H1 (cell line): ENCODE results near the gene ZNF211. TPM values are rescaled to one million over a fixed set of nuclear protein-coding genes. Genes with fewer than 3 reads are reported as not detected.

Source experiments
- CTCF ChIA-PET: fragments of 300-600 bp; sonication (Branson Sonifier 250); formaldehyde crosslinking; loops from one replicate; lab custom pipeline; 2021; ENCODE audit not compliant: partially characterized antibody; lab: Charles Lee
- POLR2A ChIA-PET: fragments of 300-600 bp; sonication (Branson Sonifier 250); formaldehyde crosslinking; loops from one replicate; lab custom pipeline; 2021; ENCODE audit warnings: inconsistent platforms; ENCODE audit not compliant: partially characterized antibody; lab: Charles Lee
- DNase-seq, 2 experiments: peaks; one replicate each; pipeline versions ENCODE4 v3.0.0 to v3.0.0-alpha.2; 2010 to 2022; ENCODE audit warnings: low spot score in 2 of 2, low read depth in 1 of 2, mixed read lengths in 1 of 2
- FAIRE-seq: peaks from 2 replicates; lab custom pipeline; 2011; peaks lifted over from hg19 to GRCh38; lab: Jason Lieb, UNC
- H2AFZ ChIP-seq: 2 replicates; pipeline ENCODE4 v1.8.1; 2012; ENCODE audit warnings: low read length, inconsistent platforms
- H2AK5ac ChIP-seq: 2 replicates; pipeline ENCODE4 v1.6.1; 2013; ENCODE audit warnings: low read depth, low read length
- H2BK120ac ChIP-seq: replicated peaks from 2 replicates; pipeline ENCODE3; 2013; ENCODE audit warnings: low read depth, low read length, inconsistent platforms
- H2BK12ac ChIP-seq: 2 replicates; pipeline ENCODE4 v1.6.1; 2013; ENCODE audit warnings: low read depth, low read length
- H2BK15ac ChIP-seq: 2 replicates; pipeline ENCODE4 v1.6.1; 2013; ENCODE audit warnings: low read length
- H2BK20ac ChIP-seq: 2 replicates; pipeline ENCODE4 v1.6.1; 2013; ENCODE audit warnings: low read length
- H2BK5ac ChIP-seq: 2 replicates; pipeline ENCODE4 v1.6.1; 2013; ENCODE audit warnings: low read depth, low read length
- H3K14ac ChIP-seq: 2 replicates; pipeline ENCODE4 v1.6.1; 2013; ENCODE audit warnings: inconsistent platforms; ENCODE audit not compliant: insufficient read length
- H3K18ac ChIP-seq: 2 replicates; pipeline ENCODE4 v1.6.1; 2013; ENCODE audit warnings: low read length; ENCODE audit errors: extremely low read depth
- H3K23ac ChIP-seq: 2 replicates; pipeline ENCODE4 v1.6.1; 2013; ENCODE audit warnings: inconsistent platforms; ENCODE audit not compliant: insufficient read length
- H3K23me2 ChIP-seq: 2 replicates; pipeline ENCODE4 v1.6.1; 2013; ENCODE audit warnings: low read depth, low read length
- H3K27ac ChIP-seq: 2 replicates; pipeline ENCODE4 v1.6.1; 2011; ENCODE audit warnings: low read depth, low read length, inconsistent platforms
- H3K27me3 ChIP-seq, 4 experiments: replicated peaks in 1 of 4; 1 replicate in 1 of 4; 2 replicates in 3 of 4; pipeline versions ENCODE4 v1.6.1 to v1.8.1; 2011 to 2013; ENCODE audit warnings: low read length in 3 of 4, mild to moderate bottlenecking in 3 of 4, inconsistent platforms in 2 of 4, mixed read lengths in 2 of 4, moderate library complexity in 1 of 4; ENCODE audit not compliant: control insufficient read depth in 3 of 4, insufficient read depth in 3 of 4; ENCODE audit errors: extremely low read depth in 1 of 4
- H3K36me3 ChIP-seq, 4 experiments: 2 replicates each; pipeline versions ENCODE4 v1.6.1 to v1.8.1; 2011 to 2013; ENCODE audit warnings: mild to moderate bottlenecking in 4 of 4, low read length in 3 of 4, moderate library complexity in 2 of 4, control low read depth in 1 of 4, inconsistent platforms in 1 of 4; ENCODE audit not compliant: insufficient read depth in 4 of 4, control insufficient read depth in 2 of 4
- H3K4ac ChIP-seq: replicated peaks from 2 replicates; pipeline ENCODE3; 2013; ENCODE audit warnings: low read length, low read depth, mixed read lengths, inconsistent platforms; ENCODE audit not compliant: insufficient read length
- H3K4me1 ChIP-seq, 4 experiments: replicated peaks in 1 of 4; 1 replicate in 1 of 4; 2 replicates in 3 of 4; pipeline versions ENCODE4 v1.6.1 to v1.8.1; 2011 to 2013; ENCODE audit warnings: low read length in 3 of 4, inconsistent platforms in 2 of 4, mixed read lengths in 1 of 4; ENCODE audit not compliant: insufficient read depth in 4 of 4, control insufficient read depth in 3 of 4
- H3K4me2 ChIP-seq, 2 experiments: 2 replicates each; pipeline versions ENCODE4 v1.6.1 to v1.8.1; 2011 to 2013; ENCODE audit warnings: low read depth in 2 of 2, low read length in 2 of 2, control low read depth in 1 of 2, inconsistent platforms in 1 of 2, mild to moderate bottlenecking in 1 of 2; ENCODE audit not compliant: insufficient read depth in 1 of 2
- H3K4me3 ChIP-seq, 4 experiments: fragments of 200-600, 300-600 bp in 1 of 4; sonication (generic), shearing (Covaris generic), sonication (Bioruptor Twin) in 1 of 4; 2 replicates each; pipeline versions ENCODE4 v1.5.1 to v1.8.1; 2011 to 2016; ENCODE audit warnings: low read length in 4 of 4, low read depth in 3 of 4, control low read depth in 2 of 4, inconsistent platforms in 2 of 4, mild to moderate bottlenecking in 2 of 4, mixed read lengths in 1 of 4, moderate library complexity in 1 of 4; ENCODE audit not compliant: insufficient read depth in 2 of 4; ENCODE audit errors: extremely low read depth in 1 of 4
- H3K56ac ChIP-seq: replicated peaks from 2 replicates; pipeline ENCODE3; 2013; ENCODE audit warnings: low read depth, mild to moderate bottlenecking, mixed read lengths, low read length, inconsistent platforms; ENCODE audit not compliant: insufficient read length
- H3K79me1 ChIP-seq: 2 replicates; pipeline ENCODE4 v1.6.1; 2013; ENCODE audit warnings: low read depth, low read length, control low read depth
- H3K79me2 ChIP-seq, 2 experiments: 2 replicates each; pipeline versions ENCODE4 v1.6.1 to v1.8.1; 2012 to 2013; ENCODE audit warnings: low read length in 2 of 2, mild to moderate bottlenecking in 2 of 2, inconsistent platforms in 1 of 2; ENCODE audit not compliant: insufficient read depth in 2 of 2, control insufficient read depth in 1 of 2
- H3K9ac ChIP-seq, 4 experiments: replicated peaks in 1 of 4; 1 replicate in 1 of 4; 2 replicates in 3 of 4; pipeline versions ENCODE4 v1.6.1 to v1.8.1; 2011 to 2013; ENCODE audit warnings: low read depth in 3 of 4, low read length in 3 of 4, control low read depth in 2 of 4, mild to moderate bottlenecking in 2 of 4, moderate library complexity in 2 of 4, inconsistent platforms in 1 of 4; ENCODE audit errors: extremely low read depth in 1 of 4
- H3K9me3 ChIP-seq, 2 experiments: 2 replicates each; pipeline versions ENCODE4 v1.6.1 to v1.8.1; 2012 to 2013; ENCODE audit warnings: mild to moderate bottlenecking in 2 of 2, moderate library complexity in 2 of 2, control low read depth in 1 of 2, inconsistent platforms in 1 of 2, low read depth in 1 of 2, low read length in 1 of 2, mixed read lengths in 1 of 2; ENCODE audit not compliant: insufficient read depth in 2 of 2
- H4K20me1 ChIP-seq, 2 experiments: replicated peaks in 1 of 2; 2 replicates each; pipeline versions ENCODE3 to v1.8.1; 2011 to 2013; ENCODE audit warnings: inconsistent platforms in 2 of 2, low read length in 2 of 2, mild to moderate bottlenecking in 1 of 2; ENCODE audit not compliant: insufficient read depth in 2 of 2, control insufficient read depth in 1 of 2
- H4K5ac ChIP-seq: 2 replicates; pipeline ENCODE4 v1.6.1; 2013; ENCODE audit warnings: low read length, low read depth, mixed read lengths, inconsistent platforms; ENCODE audit not compliant: insufficient read length
- H4K8ac ChIP-seq: 2 replicates; pipeline ENCODE4 v1.8.0; 2013; ENCODE audit warnings: mild to moderate bottlenecking, moderate library complexity, low read length, inconsistent platforms; ENCODE audit not compliant: insufficient read depth; ENCODE audit errors: extremely low read depth
- H4K91ac ChIP-seq: replicated peaks from 2 replicates; pipeline ENCODE3; 2013; ENCODE audit warnings: low read length, mixed read lengths, inconsistent platforms; ENCODE audit not compliant: insufficient read length
- ASH2L ChIP-seq: fragments of 200-600, 300-600 bp; sonication (generic); IDR thresholded peaks from one replicate; pipeline ENCODE4 v1.7.1; 2017; ENCODE audit warnings: low read length
- CBX8 ChIP-seq: fragments of 300-800, 300-1000 bp; sonication (generic); IDR thresholded peaks from 2 replicates; pipeline ENCODE4 v1.7.1; 2016; ENCODE audit warnings: low read depth, low read length, borderline replicate concordance
- CTCF ChIP-seq, 3 experiments: IDR thresholded peaks; 1 replicate in 2 of 3; 2 replicates in 1 of 3; pipeline versions ENCODE4 v1.5.1 to v1.6.1; 2011; ENCODE audit warnings: low read length in 3 of 3, mild to moderate bottlenecking in 3 of 3, inconsistent platforms in 2 of 3, low read depth in 1 of 3, moderate library complexity in 1 of 3; ENCODE audit not compliant: insufficient read depth in 1 of 3; ENCODE audit errors: control extremely low read depth in 1 of 3
- HDAC6 ChIP-seq: IDR thresholded peaks from one replicate; pipeline ENCODE4 v1.7.1; 2012; ENCODE audit warnings: low read depth, mild to moderate bottlenecking, inconsistent platforms, low read length, moderate library complexity
- PHF8 ChIP-seq: fragments of 200-600 bp; sonication (generic); conservative IDR thresholded peaks from 2 replicates; pipeline ENCODE4 v1.7.1; 2012; ENCODE audit warnings: low read depth, mild to moderate bottlenecking, inconsistent platforms, low read length, moderate library complexity
- SIX5 ChIP-seq: IDR thresholded peaks from 2 replicates; pipeline ENCODE4 v1.6.1; 2011; ENCODE audit warnings: mild to moderate bottlenecking, low read depth, low read length
- ZNF274 ChIP-seq: IDR thresholded peaks from 2 replicates; pipeline ENCODE4 v1.7.0; 2012; ENCODE audit warnings: low read length, borderline replicate concordance; ENCODE audit errors: extremely low read depth
- polyA plus RNA-seq, 7 experiments: library from polyadenylated mRNA; depleted of rRNA in 3 of 7; stranded (reverse) in 5 of 7; unstranded in 2 of 7; fragments of >200 nt in 5 of 7; fragments of 200-250 nt in 2 of 7; gene quantifications; 1 replicate in 5 of 7; 2 replicates in 1 of 7; 4 replicates in 1 of 7; pipeline versions ENCODE4 v1.2.1 to v1.2.3, GENCODE V29; 2011 to 2013; ENCODE audit warnings: missing spikeins in 2 of 7, mixed read lengths in 2 of 7
- total RNA-seq: library from RNA; stranded (reverse); fragmentation: NEBNext Ultra II Directional; extraction: Animal tissue kit (Norgen Biotek cat#: 25700); gene quantifications from 2 replicates; pipeline ENCODE4 v1.2.1, GENCODE V29; 2021

The ZNF211 gene
- total and polyA plus RNA-seq, 2 of the 8 experiments (the other 6 are each of a cell fraction or from before 2014, with no cell fraction given) = 7.5 to 15.7 TPM

GRCh38 chr19:57643734-57644133 lies 10.8 kb downstream of the ZNF211 start:
- no peak overlapping the region for H2BK5ac ChIP-seq
- no peak overlapping the region for H2BK20ac ChIP-seq
- H2BK12ac ChIP-seq = no peak overlapping the region
- H2BK120ac ChIP-seq = no peak overlapping the region
- H4K5ac ChIP-seq = no peak overlapping the region
- H3K23ac ChIP-seq = no peak overlapping the region
- no peak overlapping the region for H3K4ac ChIP-seq
- H3K27me3 ChIP-seq = peaks cover 0 to 2% (median 0%) of the 10 kb centered on the region in 4 experiments; a peak in 1 of 7 replicates
- no peaks in the 10 kb centered on the region for H3K23me2 ChIP-seq
- peaks cover 10 to 37% (median 27%) of the 10 kb centered on the region in 4 experiments; a peak in 7 of 8 replicates for H3K36me3 ChIP-seq
- no peak overlapping the region for H3K4me2 ChIP-seq
- H4K91ac ChIP-seq = no peak overlapping the region
- H3K14ac ChIP-seq = no peak overlapping the region
- ChIA-PET CTCF (no interaction called here), POLR2A (interaction anchor here (0.7 to 1.0 kb wide), 2 partner anchors 10 to 26 kb away, joined by 3 to 5 read pairs; no protein-coding TSS in a partner anchor)
- no peak overlapping the region for H3K4me3 ChIP-seq
- no peak overlapping the region for H3K27ac ChIP-seq
- H3K79me1 ChIP-seq = no peaks in the 10 kb centered on the region
- no peaks in the 10 kb centered on the region for H3K79me2 ChIP-seq
- H3K18ac ChIP-seq = no peak overlapping the region
- no peak overlapping the region for H2AFZ ChIP-seq
- H3K9ac ChIP-seq = no peak overlapping the region
- H3K9me3 ChIP-seq = peaks cover 12 to 14% of the 10 kb centered on the region in 2 experiments; a peak in 2 of 4 replicates
- H4K8ac ChIP-seq = no peak overlapping the region
- no peak overlapping the region for H2BK15ac ChIP-seq
- DNase-seq = no peak
- H3K4me1 ChIP-seq = no peaks in the 10 kb centered on the region
- no peak for FAIRE-seq
- no peak overlapping the region for H3K56ac ChIP-seq
- TF ChIP-seq ASH2L (no peak), SIX5 (no peak), HDAC6 (no peak), PHF8 (no peak), CBX8 (no peak), CTCF (IDR thresholded peaks at IDR 0.05; ENCODE audit: control extremely low read depth in 1 of 3, insufficient read depth in 1 of 3, low read depth in 1 of 3, low read length in 3 of 3) (no peak), ZNF274 (no peak)
- TF ChIP-seq, all 59 proteins: peak for 0
- H4K20me1 ChIP-seq = no peaks in the 10 kb centered on the region
- H2AK5ac ChIP-seq = no peak overlapping the region
